Esophagus mucosa (tissue), 1 donor: Measurements from ENCODE around the gene MERTK. TPM values are rescaled to one million over a fixed set of nuclear protein-coding genes. Genes with fewer than 3 reads are reported as not detected.
"Not testable (repeated sequence)": the region's sequence is repeated elsewhere in the genome, so short reads cannot be mapped to it uniquely, and the experiment has no call there.

Source experiments
- ATAC-seq: fragments of 200-7000 bp; cut with Tn5 transposase; one replicate; pipeline ENCODE4 v1.9.1; 2020
- total RNA-seq: library from RNA; stranded (reverse); gene quantifications from one replicate; pipeline ENCODE4 v1.2.4, GENCODE V29; 2023
- donor health status: DM: yes; HTN: yes; CAD: no.

MERTK gene
- total RNA-seq, 1 donor from 2014 or later, result 5.4 TPM

GRCh38 chr2:112047537-112048235 is 149.3 kb downstream of the MERTK start:
- no peak for ATAC-seq

- ATAC-seq, result no peak
Measured at GRCh38 chr2:112048236-112048592, 149.8 kb downstream of the MERTK start.

DNA sequence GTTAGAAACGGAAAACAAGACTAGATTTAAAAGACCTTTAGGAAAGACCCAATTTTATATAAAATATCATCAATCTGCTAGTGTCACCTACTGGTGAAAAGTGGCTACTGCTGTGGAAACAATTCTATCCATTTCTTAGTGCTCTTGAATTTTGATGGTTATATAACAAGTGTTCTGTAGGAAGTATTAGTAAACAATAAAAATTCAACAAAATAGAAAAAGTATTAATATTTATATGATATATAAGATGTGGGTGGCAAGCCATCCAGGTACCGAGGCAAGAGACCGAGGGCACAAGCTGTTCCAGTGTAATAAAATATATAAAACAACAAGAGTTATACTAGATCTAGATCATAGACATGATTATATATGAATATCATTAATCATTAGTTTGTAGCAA is 150.5 kb downstream of the MERTK start:
- ATAC-seq, result peak; percentile 61

DNA sequence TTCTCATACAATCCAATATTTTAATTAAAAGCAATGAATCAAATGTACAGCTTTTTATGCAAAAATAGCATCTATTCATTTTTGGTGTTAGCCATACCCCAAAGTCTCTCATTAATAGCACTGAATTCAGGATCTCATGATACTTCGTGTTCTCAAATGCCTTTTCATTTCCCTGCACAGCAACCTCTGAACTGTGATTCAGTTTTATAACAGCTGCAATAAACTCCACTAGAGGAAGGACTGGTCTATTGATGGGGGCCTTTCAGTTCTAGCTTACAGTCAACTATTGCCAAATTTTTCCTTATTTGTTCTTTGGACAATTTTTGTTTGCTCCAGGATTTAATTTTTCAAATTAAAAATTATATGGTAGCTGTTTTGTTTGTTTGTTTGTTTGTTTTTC is 151.9 kb downstream of the MERTK start:
- no peak for ATAC-seq

- peak; percentile 79 for ATAC-seq
Measured at GRCh38 chr2:112053917-112054846, 155.8 kb downstream of the MERTK start.

GRCh38 chr2:112054847-112055729 is 156.7 kb downstream of the MERTK start, which contains the start of gene TMEM87B:
TSS of gene TMEM87B (plus strand) at chr2:112055269. CDS start at chr2:112055592, 323 bp downstream.
- peak; percentile 86 for ATAC-seq

DNA sequence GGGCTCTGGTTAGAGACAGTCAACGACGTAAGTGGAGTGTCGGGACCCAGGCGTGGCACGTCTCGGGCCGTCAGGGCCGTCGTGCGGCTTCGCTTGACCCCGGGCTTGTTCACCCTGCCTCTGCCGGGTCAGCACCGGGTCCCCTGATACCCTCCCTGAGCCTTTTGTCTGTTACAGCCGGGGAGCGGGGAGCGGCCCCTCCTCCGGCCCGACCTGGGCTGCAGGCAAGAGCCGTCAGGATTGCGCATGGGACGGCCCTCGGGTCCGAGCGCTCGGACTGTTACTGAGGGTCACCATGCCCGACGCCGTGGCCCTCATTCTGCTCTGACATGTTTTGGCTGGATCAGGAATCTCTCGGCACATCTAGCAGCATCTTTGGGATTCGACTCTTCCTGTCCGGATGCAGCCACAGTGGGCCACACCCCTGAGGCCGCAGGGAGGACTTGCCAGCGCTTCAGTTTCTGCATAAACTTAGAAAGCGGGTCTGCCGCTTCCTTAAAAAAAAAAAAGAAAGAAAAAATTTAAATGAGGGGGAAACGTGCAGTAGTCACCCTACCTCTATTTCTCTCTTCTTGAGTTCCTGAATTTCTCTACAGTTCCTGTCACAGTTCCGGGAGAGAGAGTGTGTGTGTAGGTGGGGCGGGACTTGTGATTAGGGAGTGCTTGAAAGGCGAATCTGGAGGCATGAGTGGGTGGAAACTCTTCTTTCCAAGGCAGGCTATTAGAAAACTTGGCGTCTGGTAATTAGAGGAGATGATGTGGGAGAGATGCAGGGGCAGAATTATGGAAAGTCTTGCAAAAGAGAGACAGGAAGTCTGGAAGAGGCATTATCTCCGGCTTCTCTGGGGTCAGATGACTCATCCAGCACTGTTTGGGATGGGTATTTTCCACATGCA is 157.6 kb downstream of the MERTK start:
- peak; percentile 0 for ATAC-seq

GRCh38 chr2:112056626-112056987 is 158.2 kb downstream of the MERTK start:
- no peak for ATAC-seq

DNA sequence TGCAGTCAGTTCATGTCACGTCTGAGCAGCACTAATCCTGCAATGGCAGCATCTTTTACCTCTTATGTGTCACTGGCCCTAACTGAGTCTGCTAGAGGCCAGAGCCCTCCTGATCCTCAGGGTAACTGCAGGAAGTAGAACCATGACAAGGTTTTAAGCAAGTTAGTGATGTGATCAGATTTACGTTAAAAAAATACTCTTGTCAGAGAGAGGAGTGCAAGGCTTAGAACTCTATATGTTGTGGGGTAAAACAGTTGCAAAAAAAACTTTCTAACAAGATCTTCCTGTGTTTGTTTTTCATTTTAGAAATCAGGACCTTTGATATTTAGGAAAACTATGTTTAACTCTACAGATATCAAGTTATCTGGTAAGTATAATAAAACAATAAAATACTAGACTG is 161.3 kb downstream of the MERTK start:
- ATAC-seq, result no peak

GRCh38 chr2:112061299-112061698 is 162.9 kb downstream of the MERTK start:
- ATAC-seq, result no peak

- ATAC-seq, result no peak
Measured at GRCh38 chr2:112061840-112062239, 163.4 kb downstream of the MERTK start.

- ATAC-seq, result no peak
Measured at GRCh38 chr2:112062894-112063293, 164.5 kb downstream of the MERTK start.

GRCh38 chr2:112065486-112065885 is 167.1 kb downstream of the MERTK start:
- no peak for ATAC-seq

DNA sequence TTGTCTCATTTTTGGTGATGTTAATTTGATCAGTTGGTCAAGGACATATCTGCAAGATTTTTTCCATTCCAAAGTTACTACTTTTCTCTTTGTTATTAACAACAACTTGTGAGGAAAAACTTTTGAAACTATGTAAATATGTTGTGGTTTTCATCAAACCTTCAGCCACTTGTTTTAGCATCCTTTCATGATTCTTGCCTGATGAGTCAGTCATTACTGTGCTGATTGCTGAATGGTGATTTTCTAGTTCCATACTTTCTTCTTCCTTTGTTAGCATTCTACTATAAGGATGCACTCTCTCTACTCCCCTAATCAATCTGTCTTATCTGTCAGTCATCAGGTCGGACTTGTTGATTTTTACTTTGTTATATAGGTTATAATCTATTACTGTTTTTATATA is 167.6 kb downstream of the MERTK start:
- no peak for ATAC-seq

DNA sequence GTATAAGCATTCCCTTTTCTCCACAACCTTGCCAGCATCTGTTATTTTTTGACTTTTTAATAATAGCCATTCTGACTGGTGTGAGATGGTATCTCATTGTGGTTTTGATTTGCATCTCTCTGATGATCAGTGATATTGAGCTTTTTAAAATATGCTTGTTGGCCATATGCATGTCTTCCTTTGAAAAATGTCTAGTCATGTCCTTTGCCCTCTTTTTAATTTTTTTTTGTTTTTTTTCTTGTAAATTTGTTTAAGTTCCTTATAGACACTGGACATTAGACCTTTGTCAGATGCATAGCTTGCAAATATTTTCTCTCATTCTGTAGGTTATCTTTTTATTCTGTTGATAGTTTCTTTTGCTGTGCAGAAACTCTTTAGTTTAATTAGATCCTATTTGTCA is 171.4 kb downstream of the MERTK start:
- ATAC-seq, result not testable (repeated sequence)

GRCh38 chr2:112073875-112074274 is 175.5 kb downstream of the MERTK start:
- no peak for ATAC-seq

GRCh38 chr2:112074506-112074905 is 176.1 kb downstream of the MERTK start:
- ATAC-seq, result no peak

GRCh38 chr2:112075490-112076260 is 177.3 kb downstream of the MERTK start:
- ATAC-seq, result no peak

- peak; percentile 32 for ATAC-seq
Measured at GRCh38 chr2:112077814-112078213, 179.4 kb downstream of the MERTK start.
